Vagina (tissue), 2 donors: ENCODE results near the gene MT1E.

ENCODE experiments used
- CTCF ChIP-seq, 3 experiments: fragments of 450-650 bp in 2 of 3; fragments of 200-600 bp in 1 of 3; sonication (generic) in 1 of 3; IDR thresholded peaks; one replicate each; pipeline ENCODE4 v1.5.1; 2017 to 2019; ENCODE audit warnings: antibody characterized with exemption in 3 of 3, mild to moderate bottlenecking in 2 of 3, moderate library complexity in 2 of 3
- POLR2A ChIP-seq, 2 donors: fragments of 450-650 bp; IDR thresholded peaks; one replicate each; pipeline ENCODE4 v1.6.1; 2017; ENCODE audit warnings: antibody characterized with exemption in 2 of 2, mild to moderate bottlenecking in 2 of 2, moderate library complexity in 2 of 2
- POLR2AphosphoS5 ChIP-seq, 2 donors: sonication (generic); formaldehyde crosslinking; IDR thresholded peaks; one replicate each; pipeline ENCODE4 v1.9.0; 2017; ENCODE audit warnings: antibody characterized with exemption in 2 of 2, mild to moderate bottlenecking in 2 of 2, low read depth in 1 of 2; ENCODE audit not compliant: insufficient read depth in 1 of 2

DNA sequence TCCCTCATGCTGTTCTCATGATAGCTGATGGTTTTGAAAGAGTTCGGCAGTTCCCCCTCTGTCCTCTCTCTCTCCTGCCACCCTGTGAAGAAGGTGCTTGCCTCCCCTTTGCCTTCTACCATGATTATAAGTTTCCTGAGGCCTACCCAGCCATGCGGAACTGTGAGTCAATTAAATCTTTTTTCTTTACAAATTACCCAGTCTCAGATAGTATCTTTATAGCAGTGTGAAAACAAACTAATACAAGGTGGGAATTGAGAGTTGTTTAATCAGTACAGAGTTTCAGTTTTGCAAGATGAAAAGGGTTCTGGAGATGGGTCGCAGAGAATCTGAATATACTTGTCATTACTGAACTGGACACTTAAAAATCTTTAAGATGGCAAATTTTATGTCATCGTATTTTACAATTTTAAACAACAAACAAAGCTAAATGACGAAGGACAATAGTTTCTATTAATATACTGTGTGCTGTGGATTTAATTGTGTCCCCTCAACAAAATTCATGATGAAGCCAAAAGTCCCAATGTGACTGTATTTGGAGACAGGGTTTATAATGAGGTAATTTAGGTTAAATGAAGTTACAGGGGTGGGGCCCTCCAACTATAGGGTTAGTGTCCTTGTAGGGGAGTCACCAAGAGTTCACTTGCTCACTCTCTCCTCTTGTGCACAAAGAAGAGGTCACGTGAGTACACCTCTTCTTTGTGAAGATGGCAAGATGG is 31.8 kb upstream of the MT1E start:
- TF ChIP-seq CTCF (IDR thresholded peaks at IDR 0.05) (no peak), POLR2AphosphoS5 (IDR thresholded peaks at IDR 0.05; ENCODE audit: insufficient read depth in 1 of 2, low read depth in 1 of 2) (no peak), POLR2A (IDR thresholded peaks at IDR 0.05) (no peak)
